GM10248 (cell line): ENCODE measurements around the gene FBXL13.
"Not testable (repeated sequence)": the region's sequence is repeated elsewhere in the genome, so short reads cannot be mapped to it uniquely, and the experiment has no call there.

ENCODE experiments used
- CTCF ChIA-PET: fragments of 300-600 bp; sonication (Branson Sonifier 250); formaldehyde crosslinking; extraction: SDS; loops from one replicate; lab custom pipeline; 2021; ENCODE audit warnings: antibody characterized with exemption; lab: Yijun Ruan, JAX
- POLR2A ChIA-PET: fragments of 350-650 bp; sonication (Branson Sonifier 250); formaldehyde crosslinking; extraction: SDS; loops from one replicate; lab custom pipeline; 2020; ENCODE audit warnings: antibody characterized with exemption; lab: Yijun Ruan, JAX
- DNase-seq: peaks from one replicate; pipeline ENCODE4 v3.0.0; 2012; ENCODE audit errors: extremely low spot score
- CTCF ChIP-seq: IDR thresholded peaks from 2 replicates; pipeline ENCODE4 v1.5.1; 2012; ENCODE audit warnings: mild to moderate bottlenecking, low read depth; ENCODE audit errors: extremely low read depth, missing control alignments, control extremely low read depth

The FBXL13 gene

DNA sequence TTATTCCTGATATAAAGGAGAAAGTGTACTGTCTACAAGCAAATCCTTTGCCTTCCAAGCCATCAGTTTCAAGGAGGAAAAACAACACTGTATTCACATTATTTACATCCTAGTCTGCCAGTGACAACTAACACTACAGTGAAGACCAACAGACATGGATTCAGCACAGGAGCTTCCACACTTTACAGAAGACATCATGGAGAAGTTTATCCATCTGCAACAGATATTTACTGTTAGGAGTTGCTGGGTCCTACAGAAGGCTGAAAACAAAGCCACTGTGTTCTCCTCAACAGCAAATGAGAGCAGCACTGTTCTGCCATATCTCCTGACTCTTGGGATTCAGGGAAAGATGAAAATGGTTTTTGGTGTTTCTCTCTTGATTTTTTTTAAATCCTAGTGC, 42.4 kb upstream of the FBXL13 start:
- no peak for TF ChIP-seq CTCF
- ChIA-PET POLR2A (no interaction called here), CTCF (no interaction called here)

GRCh38 chr7:103116511-103116910, 41.9 kb upstream of the FBXL13 start:
- CTCF ChIA-PET, result no interaction called here
- POLR2A ChIA-PET, result no interaction called here
- DNase-seq, result no peak
- TF ChIP-seq CTCF, result no peak

More for the DNA sequence above, 42.4 kb upstream of the FBXL13 start:
- DNase-seq, result no peak

- TF ChIP-seq CTCF, result no peak
- ChIA-PET POLR2A (no interaction called here), CTCF (no interaction called here)
- DNase-seq, result no peak
Observed at GRCh38 chr7:103115771-103116170, 41.2 kb upstream of the FBXL13 start.

DNA sequence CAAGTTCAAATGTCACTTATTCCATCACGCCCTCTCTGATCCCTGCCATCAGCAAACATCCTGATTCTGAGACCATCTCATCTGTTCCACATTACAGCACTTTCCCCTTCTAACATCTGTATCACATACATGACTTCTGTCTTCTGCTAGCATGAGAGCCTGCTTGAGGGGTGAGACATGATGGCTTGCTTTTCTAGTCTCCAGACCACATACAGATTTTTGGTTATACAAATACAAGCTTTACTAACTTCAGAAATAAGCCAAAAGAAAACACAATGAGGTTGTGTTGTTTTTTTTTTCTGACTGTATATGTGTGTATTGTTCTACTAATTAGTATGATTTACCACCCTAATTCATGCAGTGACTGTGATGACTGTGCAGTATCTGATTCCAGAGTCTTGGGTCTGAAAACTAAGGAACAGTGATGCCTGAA, 40.0 kb upstream of the FBXL13 start:
- TF ChIP-seq CTCF, result no peak
- ChIA-PET POLR2A (no interaction called here), CTCF (no interaction called here)
- DNase-seq, result no peak

DNA sequence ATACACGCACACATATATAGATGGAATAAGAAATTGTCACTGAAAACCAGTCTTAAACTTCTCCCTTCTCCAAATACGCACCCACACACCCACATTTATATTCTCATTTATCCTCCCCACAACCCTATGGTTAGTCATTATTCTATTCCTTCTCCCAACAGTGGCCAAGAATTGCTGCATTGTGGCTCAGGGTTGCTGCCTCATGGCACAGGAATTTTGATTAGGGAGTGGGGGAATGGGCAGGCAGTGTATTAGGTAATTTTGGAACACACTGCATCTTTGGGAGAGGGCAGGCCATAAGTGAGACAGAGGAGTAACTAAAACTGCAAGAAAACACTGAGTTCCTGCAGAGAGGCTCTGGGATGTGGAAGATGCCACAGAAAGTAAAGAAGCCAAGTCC, 38.6 kb upstream of the FBXL13 start:
- ChIA-PET POLR2A (no interaction called here), CTCF (no interaction called here)
- TF ChIP-seq CTCF, result no peak
- DNase-seq, result no peak

GRCh38 chr7:103106703-103107070, 32.1 kb upstream of the FBXL13 start:
- POLR2A ChIA-PET, CTCF ChIA-PET, DNase-seq: not testable (repeated sequence)

GRCh38 chr7:103106005-103106702, 31.6 kb upstream of the FBXL13 start:
- ChIA-PET CTCF (interaction anchor here (1.4 kb wide), 1 partner anchor 31 kb away, joined by 3 read pairs; the partner anchor contains the start of genes ARMC10 and FBXL13), POLR2A (no interaction called here)
- no peak for DNase-seq
- TF ChIP-seq CTCF, result no peak
